PC-9 (cell line): ENCODE results near the gene TMEFF2. TPM values are rescaled to one million over a fixed set of nuclear protein-coding genes. Genes with fewer than 3 reads are reported as not detected.

Experiments
- BruUV-seq: library from RNA; stranded (reverse); fragments of 400-500 nt; replicated peaks from 2 replicates; lab custom pipeline; 2021; lab: Mats Ljungman, UMichigan
- CTCF ChIA-PET: fragments of 300-600 bp; sonication (Branson Sonifier 250); formaldehyde crosslinking; loops from one replicate; lab custom pipeline; 2022; ENCODE audit warnings: antibody characterized with exemption; lab: Charles Lee
- POLR2A ChIA-PET: fragments of 300-600 bp; sonication (Branson Sonifier 250); formaldehyde crosslinking; loops from one replicate; lab custom pipeline; 2022; ENCODE audit warnings: antibody characterized with exemption; ENCODE audit not compliant: unreplicated experiment; lab: Charles Lee
- DNase-seq, 2 experiments: peaks; one replicate each; pipeline versions ENCODE4 v3.0.0 to v3.0.0-alpha.2; 2015 to 2022; ENCODE audit warnings: mixed read lengths in 1 of 2
- H2AFZ ChIP-seq: fragments of 200-600 bp; sonication (generic); 2 replicates; pipeline ENCODE4 v1.8.1; 2017; ENCODE audit warnings: antibody characterized with exemption
- H3F3A ChIP-seq: fragments of 200-600 bp; sonication (generic); 2 replicates; pipeline ENCODE4 v1.8.1; 2017; ENCODE audit warnings: antibody characterized with exemption, mild to moderate bottlenecking, low read depth; ENCODE audit not compliant: insufficient read depth
- H3K27ac ChIP-seq: fragments of 200-600 bp; sonication (generic); 2 replicates; pipeline ENCODE4 v1.6.1; 2016; ENCODE audit warnings: mixed run types
- H3K27me3 ChIP-seq: fragments of 200-600 bp; sonication (generic); 2 replicates; pipeline ENCODE4 v1.6.1; 2016; ENCODE audit warnings: low read depth, mixed run types; ENCODE audit not compliant: insufficient read depth
- H3K36me3 ChIP-seq: fragments of 200-600 bp; sonication (generic); 2 replicates; pipeline ENCODE4 v1.6.1; 2016; ENCODE audit warnings: low read depth, mixed run types
- H3K4me1 ChIP-seq: fragments of 200-600 bp; sonication (generic); replicated peaks from 2 replicates; pipeline ENCODE4 v1.6.1; 2016; ENCODE audit warnings: mixed run types; ENCODE audit not compliant: insufficient read depth
- H3K4me2 ChIP-seq: fragments of 200-600 bp; sonication (generic); 2 replicates; pipeline ENCODE4 v1.6.1; 2017; ENCODE audit warnings: mixed run types
- H3K4me3 ChIP-seq: fragments of 200-600 bp; sonication (generic); 2 replicates; pipeline ENCODE4 v1.6.1; 2016; ENCODE audit warnings: mixed run types
- H3K79me2 ChIP-seq: fragments of 200-600 bp; sonication (generic); 2 replicates; pipeline ENCODE4 v1.6.1; 2017; ENCODE audit warnings: low read depth, mixed run types
- H3K9me2 ChIP-seq: fragments of 200-600 bp; sonication (generic); 2 replicates; pipeline ENCODE4 v1.8.1; 2017; ENCODE audit warnings: mild to moderate bottlenecking; ENCODE audit not compliant: insufficient read depth
- H3K9me3 ChIP-seq: fragments of 200-600 bp; sonication (generic); 2 replicates; pipeline ENCODE4 v1.8.1; 2016; ENCODE audit warnings: low read depth; ENCODE audit not compliant: insufficient read depth
- H4K20me1 ChIP-seq: fragments of 200-600 bp; sonication (generic); 2 replicates; pipeline ENCODE4 v1.8.1; 2017; ENCODE audit not compliant: insufficient read depth
- CTCF ChIP-seq: fragments of 200-600 bp; sonication (generic); conservative IDR thresholded peaks from 2 replicates; pipeline ENCODE4 v1.6.1; 2017; ENCODE audit warnings: mixed run types, antibody characterized with exemption, mild to moderate bottlenecking, moderate library complexity
- EZH2 ChIP-seq: fragments of 200-600 bp; sonication (generic); IDR thresholded peaks from 2 replicates; pipeline ENCODE4 v1.8.0; 2017; ENCODE audit warnings: antibody characterized with exemption, low read depth
- intact Hi-C: fragments of 100-400 bp; cut with micrococcal nuclease; formaldehyde crosslinking; loops from one replicate; pipeline ENCODE4 v1.10.0; 2022; ENCODE audit not compliant: unreplicated experiment
- total RNA-seq: library from RNA; stranded (reverse); gene quantifications from 2 replicates; pipeline ENCODE4 v1.2.3, GENCODE V29; 2021

TMEFF2 gene
- total RNA-seq, 1 experiment from 2014 or later, result not detected

- TF ChIP-seq CTCF (no peak), EZH2 (no peak)
- no peak for DNase-seq
- no TSS peak for BruUV-seq
- Histone ChIP-seq H2AFZ (0 out of 2 replicates have a peak overlapping the region, but pooled peaks have one; percentile 22), H3K27me3 (no peaks in the 10 kb centered on the region), H3K27ac (no peak overlapping the region), H3K9me2 (no peaks in the 10 kb centered on the region), H3K79me2 (no peaks in the 10 kb centered on the region), H3K4me2 (no peak overlapping the region), H3K9me3 (no peaks in the 10 kb centered on the region), H3F3A (no peaks in the 10 kb centered on the region), H3K36me3 (no peaks in the 10 kb centered on the region), H3K4me3 (no peak overlapping the region), H3K4me1 (no peaks in the 10 kb centered on the region), H4K20me1 (no peaks in the 10 kb centered on the region)
- CTCF ChIA-PET, result no interaction called here
- POLR2A ChIA-PET, result no interaction called here
- intact Hi-C loops, result no loop called here
These were observed 46.5 kb downstream of the TMEFF2 start for GRCh38 chr2:192148241-192148619.

GRCh38 chr2:192146069-192147015 lies 48.4 kb downstream of the TMEFF2 start:
- Histone ChIP-seq H4K20me1 (no peaks in the 10 kb centered on the region), H3F3A (no peaks in the 10 kb centered on the region), H3K4me2 (no peak overlapping the region), H3K4me3 (no peak overlapping the region), H2AFZ (no peak overlapping the region), H3K4me1 (no peaks in the 10 kb centered on the region), H3K36me3 (no peaks in the 10 kb centered on the region), H3K27ac (no peak overlapping the region), H3K9me3 (no peaks in the 10 kb centered on the region), H3K79me2 (no peaks in the 10 kb centered on the region), H3K9me2 (no peaks in the 10 kb centered on the region), H3K27me3 (no peaks in the 10 kb centered on the region)
- no peak for TF ChIP-seq CTCF
- TF ChIP-seq EZH2, result no peak
- BruUV-seq, result no TSS peak
- POLR2A ChIA-PET, result interaction anchor here (0.6 kb wide), 2 partner anchors 469 to 923 kb away, joined by 4 to 11 read pairs; no protein-coding TSS in a partner anchor
- CTCF ChIA-PET, result no interaction called here
- DNase-seq, result peak in 1 of 2 experiments; percentile 43
- intact Hi-C loops, result no loop called here

GRCh38 chr2:192145496-192145895 lies 49.2 kb downstream of the TMEFF2 start:
- Histone ChIP-seq H3K4me1 (no peaks in the 10 kb centered on the region), H3K4me2 (no peak overlapping the region), H2AFZ (no peak overlapping the region), H3K9me3 (no peaks in the 10 kb centered on the region), H3K4me3 (no peak overlapping the region), H3K36me3 (no peaks in the 10 kb centered on the region), H3F3A (no peaks in the 10 kb centered on the region), H3K27me3 (no peaks in the 10 kb centered on the region), H3K27ac (no peak overlapping the region), H3K9me2 (no peaks in the 10 kb centered on the region), H3K79me2 (no peaks in the 10 kb centered on the region), H4K20me1 (no peaks in the 10 kb centered on the region)
- POLR2A ChIA-PET, result no interaction called here
- no TSS peak for BruUV-seq
- no peak for DNase-seq
- intact Hi-C loops, result no loop called here
- CTCF ChIA-PET, result no interaction called here
- TF ChIP-seq CTCF, result no peak
